ENCODE results near the gene ALLC.

DNA sequence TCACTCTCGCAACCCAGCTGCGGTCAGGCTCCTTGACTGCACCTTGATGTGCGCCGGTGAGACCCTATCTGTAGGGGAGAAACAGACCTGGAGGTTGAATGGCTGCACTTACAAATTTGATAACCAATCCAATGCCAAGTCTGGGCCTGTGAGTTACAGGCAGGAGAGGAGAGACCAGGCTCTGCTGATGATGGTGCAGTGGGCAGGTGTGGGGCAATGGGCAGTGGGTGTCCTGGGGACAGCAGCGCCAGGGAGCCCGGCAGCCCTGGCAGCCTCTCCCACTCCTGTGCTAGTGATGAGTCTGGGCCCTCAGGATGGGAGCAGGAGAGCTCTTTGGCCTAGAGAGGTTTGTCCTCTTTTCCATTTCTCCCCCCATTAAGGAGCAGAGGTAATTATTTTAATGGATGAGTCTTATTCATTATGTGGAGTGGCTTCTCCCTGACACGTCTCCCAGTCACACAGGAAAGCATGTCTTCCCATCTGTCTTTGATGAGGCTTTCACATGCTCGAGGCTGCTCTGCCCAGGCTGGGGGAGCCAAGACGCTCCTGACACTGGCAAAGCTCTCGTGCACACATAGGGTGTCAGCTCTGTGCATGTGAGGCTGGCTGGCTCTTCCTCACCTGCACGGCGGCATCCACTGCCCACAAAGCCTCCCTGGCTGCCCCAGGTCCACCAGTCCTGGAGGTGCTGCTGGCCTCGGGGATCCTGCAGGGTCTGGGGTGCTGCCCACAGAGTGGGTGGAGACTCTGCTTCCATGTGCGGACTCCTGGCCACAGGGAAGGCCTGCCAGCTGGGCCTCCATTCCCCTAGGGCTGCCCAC, 10.0 kb upstream of the ALLC start:
- TF ChIP-seq, protein P1, sequence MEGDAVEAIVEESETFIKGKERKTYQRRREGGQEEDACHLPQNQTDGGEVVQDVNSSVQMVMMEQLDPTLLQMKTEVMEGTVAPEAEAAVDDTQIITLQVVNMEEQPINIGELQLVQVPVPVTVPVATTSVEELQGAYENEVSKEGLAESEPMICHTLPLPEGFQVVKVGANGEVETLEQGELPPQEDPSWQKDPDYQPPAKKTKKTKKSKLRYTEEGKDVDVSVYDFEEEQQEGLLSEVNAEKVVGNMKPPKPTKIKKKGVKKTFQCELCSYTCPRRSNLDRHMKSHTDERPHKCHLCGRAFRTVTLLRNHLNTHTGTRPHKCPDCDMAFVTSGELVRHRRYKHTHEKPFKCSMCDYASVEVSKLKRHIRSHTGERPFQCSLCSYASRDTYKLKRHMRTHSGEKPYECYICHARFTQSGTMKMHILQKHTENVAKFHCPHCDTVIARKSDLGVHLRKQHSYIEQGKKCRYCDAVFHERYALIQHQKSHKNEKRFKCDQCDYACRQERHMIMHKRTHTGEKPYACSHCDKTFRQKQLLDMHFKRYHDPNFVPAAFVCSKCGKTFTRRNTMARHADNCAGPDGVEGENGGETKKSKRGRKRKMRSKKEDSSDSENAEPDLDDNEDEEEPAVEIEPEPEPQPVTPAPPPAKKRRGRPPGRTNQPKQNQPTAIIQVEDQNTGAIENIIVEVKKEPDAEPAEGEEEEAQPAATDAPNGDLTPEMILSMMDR (IDR thresholded peaks at IDR 0.05; ENCODE audit: poor library complexity), result no peak
- no peak for TF ChIP-seq EZH2phosphoT487 (IDR thresholded peaks at IDR 0.05; ENCODE audit: low read depth, severe bottlenecking, unreplicated experiment)

Measured in hepatocyte (in vitro differentiated cells).